Liver (tissue), 9 donors: ENCODE measurements around the gene WWP2. TPM values are rescaled to one million over a fixed set of nuclear protein-coding genes. Genes with fewer than 3 reads are reported as not detected.

ENCODE experiments used
- DNase-seq: peaks from one replicate; pipeline ENCODE4 v3.0.0-alpha.2; 2017; ENCODE audit warnings: low spot score
- H3K27ac ChIP-seq, 2 donors: one replicate each; pipeline ENCODE4 v1.7.0; 2013; ENCODE audit warnings: inconsistent platforms in 2 of 2, low read length in 2 of 2, control low read depth in 1 of 2, low read depth in 1 of 2, mild to moderate bottlenecking in 1 of 2
- H3K27me3 ChIP-seq, 4 donors: one replicate each; pipeline versions ENCODE4 v1.6.1 to v1.7.0; 2013; ENCODE audit warnings: low read length in 3 of 4, inconsistent platforms in 1 of 4, mild to moderate bottlenecking in 1 of 4, moderate library complexity in 1 of 4; ENCODE audit not compliant: control insufficient read depth in 4 of 4, insufficient read depth in 4 of 4
- H3K36me3 ChIP-seq, 4 donors: one replicate each; pipeline versions ENCODE4 v1.6.1 to v1.7.0; 2013; ENCODE audit warnings: low read length in 3 of 4, mild to moderate bottlenecking in 3 of 4, low read depth in 1 of 4, moderate library complexity in 1 of 4; ENCODE audit not compliant: control insufficient read depth in 4 of 4, insufficient read depth in 3 of 4
- H3K4me1 ChIP-seq, 4 donors: one replicate each; pipeline versions ENCODE4 v1.6.1 to v1.7.0; 2013; ENCODE audit warnings: low read length in 3 of 4, mild to moderate bottlenecking in 3 of 4, moderate library complexity in 1 of 4; ENCODE audit not compliant: control insufficient read depth in 4 of 4, insufficient read depth in 4 of 4
- H3K4me3 ChIP-seq, 3 donors: one replicate each; pipeline versions ENCODE4 v1.6.1 to v1.7.0; 2013; ENCODE audit warnings: low read length in 3 of 3, control low read depth in 1 of 3, low read depth in 1 of 3, mild to moderate bottlenecking in 1 of 3
- H3K9ac ChIP-seq, 2 donors: one replicate each; pipeline ENCODE4 v1.7.0; 2013; ENCODE audit warnings: low read length in 2 of 2, mild to moderate bottlenecking in 2 of 2, moderate library complexity in 2 of 2, control low read depth in 1 of 2, low read depth in 1 of 2
- H3K9me3 ChIP-seq, 4 donors: one replicate each; pipeline versions ENCODE4 v1.6.1 to v1.7.0; 2013; ENCODE audit warnings: low read length in 3 of 4; ENCODE audit not compliant: control insufficient read depth in 4 of 4
- CTCF ChIP-seq: fragments of 150-350 bp; IDR thresholded peaks from 2 replicates; pipeline ENCODE4 v1.5.1; 2017; ENCODE audit warnings: improper control_type of control experiment, low read depth, low read length; ENCODE audit not compliant: missing input control
- FOXA1 ChIP-seq: IDR thresholded peaks from 2 replicates; pipeline ENCODE4 v1.6.1; 2016; ENCODE audit warnings: antibody characterized with exemption
- HNF4A ChIP-seq, 2 donors: conservative IDR thresholded peaks; 2 replicates each; pipeline ENCODE4 v1.6.1; 2016; ENCODE audit warnings: antibody characterized with exemption in 2 of 2, mild to moderate bottlenecking in 2 of 2
- HNF4G ChIP-seq: IDR thresholded peaks from 2 replicates; pipeline ENCODE4 v1.6.1; 2016; ENCODE audit warnings: antibody characterized with exemption
- JUND ChIP-seq, 2 donors: IDR thresholded peaks; 2 replicates each; pipeline ENCODE4 v1.6.1; 2016; ENCODE audit warnings: antibody characterized with exemption in 2 of 2
- RAD21 ChIP-seq, 2 donors: IDR thresholded peaks; 2 replicates each; pipeline ENCODE4 v1.6.1; 2016; ENCODE audit warnings: antibody characterized with exemption in 2 of 2, mild to moderate bottlenecking in 2 of 2
- REST ChIP-seq: IDR thresholded peaks from 2 replicates; pipeline ENCODE4 v1.6.1; 2016; ENCODE audit warnings: antibody characterized with exemption, mild to moderate bottlenecking
- TAF1 ChIP-seq: conservative IDR thresholded peaks from 2 replicates; pipeline ENCODE4 v1.6.1; 2016; ENCODE audit warnings: antibody characterized with exemption, mild to moderate bottlenecking
- ZBTB33 ChIP-seq: IDR thresholded peaks from 2 replicates; pipeline ENCODE4 v1.6.1; 2016; ENCODE audit warnings: antibody characterized with exemption
- WGBS: extraction: QIAGEN DNeasy Blood & Tissue Kit; methylation state at CpG from one replicate; pipeline ENCODE4 v1.1.7; 2013; 5-methylcytosine and 5-hydroxymethylcytosine counted together
- polyA plus RNA-seq, 2 donors: library from polyadenylated mRNA; stranded (reverse) in 1 of 2; unstranded in 1 of 2; fragments of 200-250 nt in 1 of 2; fragments of >200 nt in 1 of 2; fragmentation: Nextera tagmentation in 1 of 2; extraction: Ambion mirVana in 1 of 2; gene quantifications; one replicate each; pipeline versions ENCODE4 v1.2.1 to v1.2.3, GENCODE V29; 2013 to 2015
- total RNA-seq, 2 donors: library from RNA; depleted of rRNA; stranded (reverse); fragments of >200 nt; gene quantifications; one replicate each; pipeline ENCODE4 v1.2.3, GENCODE V29; 2014
- donor health status: healthy.
- donor health status: healthy.
- donor health status: healthy.
- donor health status: healthy.
- donor health status: healthy.

Gene WWP2
- total and polyA plus RNA-seq, 4 donors, result 8.6 to 22.7 (median 13.6) TPM

- no peak overlapping the region for H3K27ac ChIP-seq
- TF ChIP-seq RAD21 (IDR thresholded peaks at IDR 0.05), result peak; percentile 86 to 87
- TF ChIP-seq FOXA1, result no peak
- peak; percentile 59 for TF ChIP-seq CTCF
- WGBS, result 67% methylated on average over 12 of the region's 12 CpGs
- no peaks in the 10 kb centered on the region for H3K27me3 ChIP-seq
- no peaks in the 10 kb centered on the region for H3K4me1 ChIP-seq
- no peak overlapping the region for H3K9ac ChIP-seq
- no peak overlapping the region for H3K4me3 ChIP-seq
- H3K36me3 ChIP-seq, result peaks cover 4 to 44% (median 7%) of the 10 kb centered on the region in 4 donors
- DNase-seq, result peak; percentile 61
- no peaks in the 10 kb centered on the region for H3K9me3 ChIP-seq
Observed at GRCh38 chr16:69930117-69930776, 168.1 kb downstream of the WWP2 start.

GRCh38 chr16:69931631-69932030, 169.5 kb downstream of the WWP2 start:
- Histone ChIP-seq H3K9ac (no peak overlapping the region), H3K4me3 (no peak overlapping the region), H3K36me3 (peaks cover 9 to 46% (median 14%) of the 10 kb centered on the region in 4 donors), H3K9me3 (no peaks in the 10 kb centered on the region), H3K4me1 (no peaks in the 10 kb centered on the region), H3K27ac (no peak overlapping the region), H3K27me3 (no peaks in the 10 kb centered on the region)
- TF ChIP-seq FOXA1 (no peak), REST (no peak), CTCF (no peak), JUND (IDR thresholded peaks at IDR 0.05) (no peak), ZBTB33 (no peak), RAD21 (IDR thresholded peaks at IDR 0.05) (no peak), TAF1 (no peak), HNF4A (conservative IDR thresholded peaks at IDR 0.05) (no peak), HNF4G (no peak)
- DNase-seq, result no peak
- WGBS, result 96% methylated on average over 13 of the region's 13 CpGs
